Endothelial cell (in vitro differentiated cells): Measurements from ENCODE around the gene PTPRN2. TPM values are rescaled to one million over a fixed set of nuclear protein-coding genes. Genes with fewer than 3 reads are reported as not detected.
"Not testable (repeated sequence)": the region's sequence is repeated elsewhere in the genome, so short reads cannot be mapped to it uniquely, and the experiment has no call there.

ENCODE experiments used
- DNase-seq: peaks from one replicate; pipeline ENCODE4 v3.0.0; 2021; ENCODE audit warnings: low spot score
- H3K27ac Mint-ChIP-seq: one replicate; pipeline ENCODE4 v1.8.0; 2021; ENCODE audit warnings: mixed read lengths, inconsistent platforms; ENCODE audit not compliant: unreplicated experiment
- H3K27me3 Mint-ChIP-seq: one replicate; pipeline ENCODE4 v1.8.0; 2021; ENCODE audit warnings: mild to moderate bottlenecking, moderate library complexity, mixed read lengths, inconsistent platforms; ENCODE audit not compliant: unreplicated experiment
- H3K36me3 Mint-ChIP-seq: one replicate; pipeline ENCODE4 v1.8.0; 2021; ENCODE audit warnings: mild to moderate bottlenecking, low read depth, mixed read lengths, inconsistent platforms; ENCODE audit not compliant: unreplicated experiment
- H3K4me1 Mint-ChIP-seq: one replicate; pipeline ENCODE4 v1.8.0; 2021; ENCODE audit warnings: mild to moderate bottlenecking, mixed read lengths, inconsistent platforms; ENCODE audit not compliant: unreplicated experiment
- H3K4me3 Mint-ChIP-seq: one replicate; pipeline ENCODE4 v1.8.0; 2021; ENCODE audit warnings: mild to moderate bottlenecking, mixed read lengths, inconsistent platforms; ENCODE audit not compliant: unreplicated experiment
- H3K9me3 Mint-ChIP-seq: one replicate; pipeline ENCODE4 v1.8.0; 2021; ENCODE audit warnings: mixed read lengths, inconsistent platforms; ENCODE audit not compliant: unreplicated experiment
- CTCF ChIP-seq: fragments of 200-600 bp; sonication (generic); IDR thresholded peaks from one replicate; pipeline ENCODE4 v1.5.0; 2021; ENCODE audit warnings: antibody characterized with exemption; ENCODE audit not compliant: unreplicated experiment
- total RNA-seq: library from RNA; stranded (reverse); fragmentation: NEBNext Ultra II Directional; extraction: Animal tissue kit (Norgen Biotek cat#: 25700); gene quantifications from one replicate; pipeline ENCODE4 v1.2.1, GENCODE V29; 2021; ENCODE audit not compliant: unreplicated experiment

Gene PTPRN2
- total RNA-seq, 1 donor from 2014 or later: 0.18 TPM

- H3K36me3 Mint-ChIP-seq: peaks cover 20% of the 10 kb centered on the region
- H3K9me3 Mint-ChIP-seq: peaks cover 37% of the 10 kb centered on the region
- no peak overlapping the region for H3K4me3 Mint-ChIP-seq
- no peak for DNase-seq
- no peak overlapping the region for H3K27ac Mint-ChIP-seq
- peaks cover 14% of the 10 kb centered on the region for H3K27me3 Mint-ChIP-seq
- TF ChIP-seq CTCF: no peak
- no peaks in the 10 kb centered on the region for H3K4me1 Mint-ChIP-seq
These were observed 682.6 kb downstream of the PTPRN2 start for GRCh38 chr7:157904866-157905570.

- TF ChIP-seq CTCF: no peak
- Mint-ChIP-seq H3K27ac (no peak overlapping the region), H3K36me3 (peaks cover 20% of the 10 kb centered on the region), H3K27me3 (peaks cover 14% of the 10 kb centered on the region), H3K4me3 (no peak overlapping the region), H3K4me1 (no peaks in the 10 kb centered on the region), H3K9me3 (peaks cover 38% of the 10 kb centered on the region)
- DNase-seq: no peak
These were observed 683.3 kb downstream of the PTPRN2 start for GRCh38 chr7:157904211-157904865.

- no peak overlapping the region for H3K27ac Mint-ChIP-seq
- H3K9me3 Mint-ChIP-seq: peaks cover 43% of the 10 kb centered on the region
- H3K36me3 Mint-ChIP-seq: peaks cover 20% of the 10 kb centered on the region
- no peak for DNase-seq
- no peak for TF ChIP-seq CTCF
- H3K4me3 Mint-ChIP-seq: no peak overlapping the region
- H3K27me3 Mint-ChIP-seq: peaks cover 14% of the 10 kb centered on the region
- H3K4me1 Mint-ChIP-seq: no peaks in the 10 kb centered on the region
These were observed 683.9 kb downstream of the PTPRN2 start for GRCh38 chr7:157903710-157904109.

- no peak for TF ChIP-seq CTCF
- Mint-ChIP-seq H3K27ac (no peak overlapping the region), H3K4me1 (no peaks in the 10 kb centered on the region), H3K9me3 (peaks cover 43% of the 10 kb centered on the region), H3K27me3 (peaks cover 14% of the 10 kb centered on the region), H3K36me3 (peaks cover 20% of the 10 kb centered on the region), H3K4me3 (no peak overlapping the region)
- DNase-seq: no peak
These were observed 684.3 kb downstream of the PTPRN2 start for GRCh38 chr7:157903296-157903695.

GRCh38 chr7:157901816-157902610 lies 685.6 kb downstream of the PTPRN2 start:
- not testable (repeated sequence) for H3K4me1 Mint-ChIP-seq, DNase-seq, H3K4me3 Mint-ChIP-seq, H3K27ac Mint-ChIP-seq
- Mint-ChIP-seq H3K9me3 (peaks cover 45% of the 10 kb centered on the region), H3K27me3 (peaks cover 17% of the 10 kb centered on the region), H3K36me3 (peaks cover 20% of the 10 kb centered on the region)
